ENCODE measurements around the gene KIF24. TPM values are rescaled to one million over a fixed set of nuclear protein-coding genes. Genes with fewer than 3 reads are reported as not detected.

Gene KIF24
- total and polyA plus RNA-seq, 2 of the 4 experiments (the other 2 are of a cell fraction), result 1.4 to 3.0 TPM

GRCh38 chr9:34370970-34371880, 42.2 kb upstream of the KIF24 start:
- dilution Hi-C loops (cut with HindIII; ENCODE audit: low sequenced_read_pairs, unreplicated experiment), result no loop called here
- ChIA-PET CTCF (no interaction called here), POLR2A (ENCODE audit: unreplicated experiment) (no interaction called here)
- no peak overlapping the region for H4K91ac ChIP-seq (ENCODE audit: insufficient read depth, low read depth, low read length)
- H3K23ac ChIP-seq (ENCODE audit: low read depth, low read length), result no peak overlapping the region
- DNase-seq (no peak), ATAC-seq (ENCODE audit: low read depth) (peak; percentile 41; the same call in 1 of the 2 replicates)
- no peak overlapping the region for H2AK5ac ChIP-seq (ENCODE audit: low read depth, low read length)
- peaks cover 4% of the 10 kb centered on the region; the same call in 1 of the 2 replicates for H3K9me1 ChIP-seq (ENCODE audit: insufficient read depth, low read length)
- no peak overlapping the region for H2BK120ac ChIP-seq (ENCODE audit: low read depth, low read length)
- WGBS, 2 experiments (ENCODE audit: extremely low coverage in 2 of 2, insufficient read length in 1 of 2), result 37% methylated on average over 79 of the region's 105 CpGs; no CpG with 5 or more reads in 1 of the 2 experiments
- in situ Hi-C loops (cut with MboI; ENCODE audit: low sequenced_read_pairs), result no loop called here
- no peak overlapping the region for H2BK20ac ChIP-seq (ENCODE audit: low read depth, low read length)
- no peak overlapping the region for H2BK5ac ChIP-seq (ENCODE audit: low read depth, low read length, poor library complexity, severe bottlenecking)
- H3K14ac ChIP-seq (replicated peaks; ENCODE audit: low read depth, low read length), result no peak overlapping the region; the same call in 1 of the 2 replicates
- H3K36me3 ChIP-seq (ENCODE audit: control insufficient read depth, insufficient read depth, low read length), result peaks cover 3% of the 10 kb centered on the region; the same call in 1 of the 2 replicates
- peaks cover 26% of the 10 kb centered on the region; the same call in 1 of the 2 replicates for H3K27me3 ChIP-seq (ENCODE audit: control insufficient read depth, insufficient read depth, low read length)
- H3K27ac ChIP-seq (ENCODE audit: insufficient read depth, low read length), result no peak overlapping the region
- no peak overlapping the region for H3K9ac ChIP-seq (ENCODE audit: low read depth, low read length)
- peak overlapping the region; percentile 79 for H3K4me2 ChIP-seq (ENCODE audit: low read depth, low read length)
- H3K9me3 ChIP-seq (ENCODE audit: control insufficient read depth, insufficient read depth, low read length), result peaks cover 12% of the 10 kb centered on the region; the same call in 1 of the 2 replicates
- no peak overlapping the region for H3K56ac ChIP-seq (ENCODE audit: extremely low read depth, insufficient read depth, low read length)
- no peak overlapping the region for H2BK15ac ChIP-seq (ENCODE audit: low read depth, low read length)
- H3K4me1 ChIP-seq (ENCODE audit: control insufficient read depth, insufficient read depth, low read length), result peaks cover 2% of the 10 kb centered on the region; the same call in 1 of the 2 replicates
- no peak overlapping the region for H3K18ac ChIP-seq (ENCODE audit: low read depth, low read length)
- no peak overlapping the region for H4K5ac ChIP-seq (ENCODE audit: low read depth, low read length)
- BruUV-seq (replicated peaks), result no TSS peak
- H3K79me1 ChIP-seq (ENCODE audit: low read depth in 1 of 2, low read length in 2 of 2), result no peaks in the 10 kb centered on the region
- peak overlapping the region; percentile 85 for H2AFZ ChIP-seq (replicated peaks; ENCODE audit: low read length, poor library complexity)
- TF ChIP-seq USF2 (IDR thresholded peaks at IDR 0.05; ENCODE audit: low read depth, low read length) (no peak), NFE2L2 (IDR thresholded peaks at IDR 0.05; ENCODE audit: low read depth, low read length) (no peak), RCOR1 (IDR thresholded peaks at IDR 0.05; ENCODE audit: insufficient replicate concordance, low read length) (no peak), MXI1 (IDR thresholded peaks at IDR 0.05; ENCODE audit: borderline replicate concordance, low read depth, low read length) (no peak), CTCF (conservative IDR thresholded peaks at IDR 0.05; ENCODE audit: low read depth, low read length) (no peak), CEBPB (IDR thresholded peaks at IDR 0.05; ENCODE audit: low read depth, low read length) (no peak), RFX5 (IDR thresholded peaks at IDR 0.05; ENCODE audit: low read depth, low read length) (no peak), CHD1 (IDR thresholded peaks at IDR 0.05; ENCODE audit: low read depth, low read length) (no peak), RAD21 (IDR thresholded peaks at IDR 0.05; ENCODE audit: low read length) (no peak), MAFK (IDR thresholded peaks at IDR 0.05; ENCODE audit: low read depth, low read length) (no peak), FOS (IDR thresholded peaks at IDR 0.05; ENCODE audit: low read depth, low read length) (no peak), POLR2A (IDR thresholded peaks at IDR 0.05; ENCODE audit: low read depth, low read length) (no peak), MAZ (IDR thresholded peaks at IDR 0.05; ENCODE audit: borderline replicate concordance, low read depth, low read length) (no peak)
- no peaks in the 10 kb centered on the region; the same call in 1 of the 2 replicates for H4K20me1 ChIP-seq (ENCODE audit: insufficient read depth, low read length)
- H4K8ac ChIP-seq (ENCODE audit: low read depth in 2 of 2, low read length in 2 of 2), result no peak overlapping the region
- H2AK9ac ChIP-seq (replicated peaks; ENCODE audit: low read depth, low read length, poor library complexity), result no peak overlapping the region
- H3K4ac ChIP-seq (ENCODE audit: low read depth, low read length), result no peak overlapping the region
- intact Hi-C loops (cut with micrococcal nuclease), result no loop called here
- H3K4me3 ChIP-seq (ENCODE audit: insufficient read depth, low read depth, low read length), result peak overlapping the region; percentile 14
